HG02938 (cell line): ENCODE results near the gene SIK3.
"Not testable (repeated sequence)": the region's sequence is repeated elsewhere in the genome, so short reads cannot be mapped to it uniquely, and the experiment has no call there.

ENCODE experiments used
- ATAC-seq: cut with Tn5 transposase; IDR thresholded peaks from one replicate; pipeline ENCODE4 v1.9.1; 2021; ENCODE audit warnings: mild to moderate bottlenecking, moderate library complexity; ENCODE audit not compliant: unreplicated experiment

The SIK3 gene

GRCh38 chr11:117098269-117099232, at the start of gene SIK3:
TSS of gene SIK3 (minus strand) at chr11:117098428. CDS start at chr11:117098415, 13 bp downstream.
- ATAC-seq: peak; percentile 53

- ATAC-seq: no peak
These were observed 48.3 kb upstream of the SIK3 start for GRCh38 chr11:117146521-117146920.

GRCh38 chr11:117145393-117145761, 47.1 kb upstream of the SIK3 start:
- no peak for ATAC-seq

- ATAC-seq: peak; percentile 37
These were observed 46.5 kb upstream of the SIK3 start for GRCh38 chr11:117144477-117145392.

DNA sequence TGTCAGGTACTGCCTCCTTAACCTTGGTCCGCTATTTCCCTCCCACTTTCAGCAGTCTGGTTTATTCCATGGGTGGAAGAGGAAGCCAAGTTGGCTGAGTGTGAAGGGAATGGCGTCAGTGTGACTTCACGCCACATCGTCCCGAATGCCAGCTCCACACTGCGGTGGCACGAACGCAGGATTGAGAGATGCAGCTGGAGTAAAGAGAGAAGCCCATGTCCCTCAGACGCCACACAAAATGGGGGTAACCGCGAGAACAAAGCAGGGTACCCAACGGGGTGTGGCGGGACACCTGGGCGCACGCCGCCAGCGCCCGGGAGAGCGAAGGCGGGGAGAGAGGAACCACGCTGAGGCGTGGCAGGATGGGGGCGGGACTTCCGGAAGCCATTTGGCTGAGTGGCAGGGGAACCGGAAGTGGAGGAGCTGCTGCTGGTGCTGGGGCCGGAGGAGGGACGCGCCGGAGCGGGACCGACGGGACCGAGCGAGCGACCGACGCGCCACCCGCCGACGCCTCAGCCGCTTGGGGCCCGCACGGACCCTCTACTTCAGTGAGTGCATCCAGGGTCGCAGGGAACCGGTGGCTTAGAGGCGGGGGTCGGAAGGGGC, 45.7 kb upstream of the SIK3 start, which contains the start of gene PAFAH1B2:
Gene PAFAH1B2 (plus strand): TSS at position 417 of the 606 bp plus-strand sequence. CDS start 8,161 bp downstream, outside the sequence.
- peak; percentile 96 for ATAC-seq

DNA sequence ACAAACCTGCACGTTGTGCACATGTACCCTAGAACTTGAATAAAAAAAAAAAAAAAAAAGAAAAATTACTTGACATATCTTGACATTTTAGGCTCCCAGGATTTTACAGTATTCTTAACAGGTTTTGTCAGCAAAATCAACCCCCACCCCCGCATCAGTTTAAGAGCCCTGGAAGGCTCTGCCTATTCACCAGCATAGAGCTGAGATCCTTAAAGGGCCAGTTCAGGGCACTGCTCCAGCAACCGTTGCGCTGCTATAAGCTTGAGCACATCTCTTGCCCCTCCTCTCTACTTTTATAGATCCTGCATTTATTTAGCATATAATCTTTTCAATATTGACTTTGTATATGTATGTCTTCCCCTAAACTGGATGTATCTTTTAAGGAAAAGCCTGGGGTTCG, 45.2 kb upstream of the SIK3 start:
- ATAC-seq: peak; percentile 28

DNA sequence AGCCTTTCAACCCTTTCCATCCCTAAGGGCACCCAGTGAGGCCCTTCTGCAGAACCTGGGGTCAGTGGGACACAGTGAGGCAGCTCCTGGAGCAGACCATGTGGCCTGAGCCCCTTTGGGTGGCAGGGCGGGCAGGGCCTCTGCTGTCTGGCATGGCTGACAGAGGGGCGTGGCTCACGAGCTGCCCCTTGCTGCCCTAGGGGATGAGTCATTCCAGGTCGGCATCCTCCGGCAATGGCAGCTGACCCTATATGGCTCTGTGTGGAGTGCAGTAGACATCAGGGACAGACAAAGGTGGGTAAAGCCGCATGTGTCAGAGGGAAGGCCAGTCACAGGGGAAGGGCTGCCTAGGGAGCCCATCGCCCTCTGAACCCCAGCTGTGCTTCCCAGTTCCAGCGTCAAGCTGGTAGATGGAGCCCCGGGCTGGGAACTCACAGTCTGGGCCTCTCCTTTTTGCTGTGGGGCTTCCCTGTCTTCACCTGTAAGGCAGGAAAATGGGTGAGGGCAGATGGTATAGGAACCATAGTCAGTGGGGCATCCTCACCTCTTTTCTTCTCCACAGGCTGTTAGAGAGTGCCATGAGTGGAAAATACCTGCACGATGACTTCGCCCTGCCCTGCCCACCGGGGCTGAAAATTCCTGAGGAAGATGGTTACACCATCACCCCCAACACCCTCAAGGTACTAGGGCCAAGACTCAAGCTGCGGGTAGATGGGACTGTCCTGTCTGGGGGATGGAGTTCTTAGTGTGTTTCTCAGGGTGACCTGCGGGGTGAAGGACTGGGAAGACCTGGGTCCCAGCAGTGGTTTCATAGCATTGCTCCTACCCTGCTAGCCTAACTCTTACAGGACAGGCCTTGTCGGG, 39.2 kb upstream of the SIK3 start:
- not testable (repeated sequence) for ATAC-seq

DNA sequence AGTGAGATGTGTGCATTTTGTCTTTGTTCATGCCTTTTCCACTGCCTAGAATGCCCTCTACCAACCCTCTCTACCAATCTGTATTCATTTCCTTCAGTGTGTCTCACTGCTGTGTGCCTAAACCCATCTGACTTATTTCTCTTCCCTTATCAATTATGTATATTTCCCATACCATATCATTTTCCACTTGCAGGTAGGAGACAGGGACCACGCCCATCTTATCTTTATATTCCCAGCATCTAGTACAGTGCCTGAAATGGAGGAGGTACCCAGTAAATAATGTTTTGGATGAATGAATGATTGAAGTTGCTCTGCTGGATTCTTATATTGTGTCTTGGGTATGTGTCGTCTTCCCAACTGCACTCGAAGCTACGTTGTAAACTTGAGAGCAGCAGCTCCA, 36.8 kb upstream of the SIK3 start:
- ATAC-seq: not testable (repeated sequence)

- ATAC-seq: no peak
These were observed 36.2 kb upstream of the SIK3 start for GRCh38 chr11:117134431-117134830.

GRCh38 chr11:117130879-117131278, 32.7 kb upstream of the SIK3 start:
- no peak for ATAC-seq

DNA sequence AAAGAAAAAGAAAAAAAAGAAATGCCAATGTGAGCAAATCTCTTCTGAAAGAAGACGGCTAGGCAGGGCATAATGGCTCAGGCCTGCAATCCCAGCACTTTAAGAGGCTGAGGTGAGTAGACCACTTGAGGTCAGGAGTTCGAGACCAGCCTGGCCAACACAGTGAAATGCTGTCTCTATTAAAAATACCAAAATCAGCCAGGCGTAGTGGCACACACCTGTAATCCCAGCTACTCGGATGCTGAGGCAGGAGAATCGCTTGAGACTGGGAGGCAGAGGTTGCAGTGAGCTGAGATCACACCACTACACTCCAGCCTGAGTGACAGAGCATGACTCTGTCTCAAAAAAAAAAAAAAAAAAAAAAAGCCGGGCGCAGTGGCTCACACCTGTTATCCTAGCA, 32.2 kb upstream of the SIK3 start:
- ATAC-seq: not testable (repeated sequence)

- ATAC-seq: no peak
These were observed 30.1 kb upstream of the SIK3 start for GRCh38 chr11:117128289-117128688.

- no peak for ATAC-seq
These were observed 29.1 kb upstream of the SIK3 start for GRCh38 chr11:117127171-117127901.

DNA sequence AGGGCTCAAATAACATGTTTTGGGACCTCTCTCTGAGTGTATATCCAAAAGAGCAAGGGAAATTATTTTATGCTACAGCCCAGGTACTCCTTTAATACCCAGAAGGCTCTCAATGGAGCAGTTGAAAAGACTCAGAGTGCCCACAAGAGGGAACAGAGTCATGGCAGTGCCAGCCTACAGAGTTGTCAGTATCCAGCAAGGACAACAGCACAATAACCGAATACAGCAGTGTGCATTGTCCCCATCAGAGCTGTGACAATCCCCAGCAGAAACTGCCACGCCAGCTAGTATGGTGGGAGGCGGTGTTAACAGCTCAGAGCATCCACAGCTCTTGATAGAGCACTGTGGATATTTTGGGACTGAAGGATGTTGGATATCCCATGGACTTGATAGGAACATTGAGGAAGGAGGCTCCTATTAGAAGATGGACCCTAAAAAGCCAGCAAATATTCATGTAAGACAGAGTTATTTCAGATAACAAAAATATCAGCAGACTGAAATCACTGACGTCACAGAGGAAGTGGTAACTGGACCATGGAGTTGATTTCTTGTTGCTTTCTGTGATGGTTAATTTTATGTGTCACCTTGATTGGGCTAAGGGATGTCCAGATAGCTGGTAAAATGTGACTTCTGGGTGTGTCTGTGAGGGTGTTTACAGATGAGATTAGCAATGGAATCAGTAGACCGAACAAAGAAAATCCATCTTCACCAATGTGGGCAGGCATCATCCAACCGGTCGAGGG, 28.2 kb upstream of the SIK3 start:
- ATAC-seq: no peak

DNA sequence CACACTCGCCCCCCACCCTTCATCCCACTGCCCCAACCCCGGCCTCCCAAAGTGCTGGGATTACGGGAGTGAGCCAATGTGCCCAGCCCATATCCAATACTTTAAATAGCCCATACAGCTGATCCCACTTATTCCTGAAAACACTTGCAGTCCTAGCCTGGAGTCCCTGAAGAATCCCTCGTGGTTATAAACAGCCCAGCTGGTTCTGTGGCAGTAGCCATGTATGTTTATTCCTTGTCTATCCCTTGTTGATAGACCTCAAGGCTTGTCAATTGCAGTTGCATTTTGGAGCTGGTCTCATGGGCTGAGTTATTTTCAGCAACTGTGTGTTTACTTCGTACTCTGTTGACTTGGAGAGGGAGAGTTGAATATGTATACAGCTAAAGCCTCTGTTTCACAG, 24.3 kb upstream of the SIK3 start:
- ATAC-seq: no peak

DNA sequence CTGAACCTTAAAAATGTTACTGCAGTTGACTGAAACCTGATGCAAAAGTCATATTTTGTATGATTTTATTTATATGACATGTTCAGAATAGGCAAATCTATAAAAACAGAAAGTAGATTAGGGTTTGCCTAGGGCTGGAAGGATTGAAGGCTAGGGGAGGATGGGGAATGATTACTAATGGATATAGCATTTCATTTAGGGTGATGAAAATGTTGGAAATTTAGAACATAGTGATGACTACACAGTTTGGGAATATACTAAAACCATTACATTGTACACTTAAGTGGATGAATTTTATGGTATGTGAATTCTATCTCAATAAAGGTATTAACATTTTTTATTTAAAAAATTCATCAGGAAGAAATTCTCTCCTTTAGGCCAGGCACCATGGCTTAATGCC, 22.9 kb upstream of the SIK3 start:
- ATAC-seq: no peak

- ATAC-seq: no peak
These were observed 19.5 kb upstream of the SIK3 start for GRCh38 chr11:117117681-117118080.

GRCh38 chr11:117112939-117113338, 14.7 kb upstream of the SIK3 start:
- not testable (repeated sequence) for ATAC-seq

GRCh38 chr11:117112497-117112896, 14.3 kb upstream of the SIK3 start:
- not testable (repeated sequence) for ATAC-seq
